ENCODE data around the gene DYRK1A. TPM values are rescaled to one million over a fixed set of nuclear protein-coding genes. Genes with fewer than 3 reads are reported as not detected.

The DYRK1A gene
- total and polyA plus RNA-seq, 2 of the 13 experiments (the other 11 are each of a cell fraction or from before 2014, with no cell fraction given), result 24.6 to 34.2 TPM

DNA sequence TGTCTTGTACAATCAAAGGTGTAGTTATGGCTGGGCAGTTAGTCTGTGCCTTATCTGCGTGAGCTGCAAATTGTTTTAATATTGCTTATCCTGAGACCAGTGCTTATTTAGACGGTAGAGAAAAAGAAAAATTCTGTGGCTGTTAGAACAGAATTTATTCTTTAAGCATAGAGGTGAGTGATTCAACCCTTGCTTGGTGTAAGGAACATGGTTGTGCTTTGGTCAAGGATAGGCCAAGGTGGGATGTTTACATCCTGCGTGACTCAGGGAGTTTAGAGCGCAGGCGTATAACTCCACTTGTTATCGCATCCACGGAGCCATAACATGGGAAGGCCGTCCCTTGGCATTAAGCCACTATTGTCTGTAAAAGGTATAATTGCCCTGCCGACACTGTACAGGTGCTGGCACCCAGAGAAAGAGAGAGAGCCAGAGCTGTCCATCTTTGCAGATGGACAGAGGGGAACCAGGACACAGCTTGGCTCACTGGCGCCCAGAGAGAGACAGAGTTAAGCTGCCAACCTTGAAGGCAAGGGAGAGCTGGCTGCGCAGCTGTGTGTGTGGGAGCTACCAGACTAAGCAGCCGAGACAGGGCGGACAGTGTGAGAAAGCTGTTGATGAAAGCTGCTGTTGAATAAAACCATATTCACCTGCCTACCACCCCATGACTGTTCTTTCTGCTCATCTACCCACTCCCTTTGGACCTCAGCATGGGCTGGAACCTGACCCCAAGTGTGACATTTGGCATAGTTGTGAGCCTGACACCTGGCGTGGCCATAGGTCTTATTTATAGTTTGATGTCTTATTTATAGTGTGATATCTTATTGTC lies 200.4 kb downstream of the DYRK1A start:
- intact Hi-C loops (cut with micrococcal nuclease; ENCODE audit: unreplicated experiment), result no loop called here
- Histone ChIP-seq H2AFZ (ENCODE audit: low read length) (no peak overlapping the region), H3K79me2 (ENCODE audit: insufficient read depth, low read length) (no peaks in the 10 kb centered on the region)

DNA sequence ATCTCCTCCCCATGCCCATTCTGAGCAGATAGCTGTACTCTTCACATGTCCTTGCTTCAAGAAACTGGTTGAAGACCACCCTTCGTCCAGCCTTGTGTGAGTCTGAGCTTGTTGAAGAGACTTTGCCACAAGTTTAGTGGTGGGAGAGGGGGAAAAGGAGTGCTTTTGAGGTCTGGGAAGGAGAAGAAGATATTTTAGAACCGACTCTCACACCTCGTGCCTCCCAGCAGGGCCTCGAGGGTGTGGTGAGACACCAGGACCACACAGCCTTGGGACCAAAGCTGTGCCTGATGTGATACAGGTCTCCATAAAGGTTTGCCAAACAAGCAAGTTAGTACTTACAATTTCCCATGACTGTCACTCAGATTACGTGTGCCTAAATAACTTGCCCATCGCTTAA lies 201.8 kb downstream of the DYRK1A start:
- Histone ChIP-seq H3K27me3 (ENCODE audit: control insufficient read depth in 1 of 2, insufficient read depth in 2 of 2, low read length in 2 of 2) (0 out of 5 replicates have a peak, but pooled peaks cover 0 to 3% of the 10 kb centered on the region in 2 experiments), H3K9me3 (ENCODE audit: low read length) (no peaks in the 10 kb centered on the region), H3K27ac (ENCODE audit: extremely low read length, insufficient read depth, low read length) (no peak overlapping the region), H2AFZ (ENCODE audit: low read length) (no peak overlapping the region), H3K4me3 (replicated peaks in 1 of 3; ENCODE audit: insufficient read depth in 1 of 3, low read depth in 2 of 3, low read length in 3 of 3) (no peak overlapping the region), H3K36me3 (replicated peaks in 1 of 2; ENCODE audit: control insufficient read depth in 1 of 2, insufficient read depth in 2 of 2, low read length in 2 of 2) (no peaks in the 10 kb centered on the region), H3K79me2 (ENCODE audit: insufficient read depth, low read length) (no peaks in the 10 kb centered on the region), H3K4me2 (ENCODE audit: low read depth, low read length) (no peak overlapping the region), H3K4me1 (ENCODE audit: insufficient read depth, low read length) (peaks cover 30% of the 10 kb centered on the region), H4K20me1 (ENCODE audit: insufficient read depth, low read length) (no peaks in the 10 kb centered on the region), H3K9ac (ENCODE audit: insufficient read depth, low read depth, low read length) (no peak overlapping the region)
- ChIA-PET CTCF (ENCODE audit: low intra/inter-chr PET ratio, low total read pairs) (no interaction called here), POLR2A (no interaction called here)
- 46% methylated on average over 6 of the region's 6 CpGs for WGBS (ENCODE audit: low lambda C conversion rate)
- intact Hi-C loops (cut with micrococcal nuclease; ENCODE audit: unreplicated experiment) (no loop called here), in situ Hi-C loops (cut with HindIII; ENCODE audit: extremely low pct_ligation_motif_present, low pct_unique_long_range_greater_than_20kb) (no loop called here)
- FAIRE-seq, result no peak
- no peak for ATAC-seq
- no TSS peak for BruUV-seq (replicated peaks)
- no peak for TF ChIP-seq ZSCAN25 (CRISPR knock-in tag; IDR thresholded peaks at IDR 0.05)
- no peak for TF ChIP-seq POLR2G (IDR thresholded peaks at IDR 0.05; ENCODE audit: low read depth, low read length)
- TF ChIP-seq SRF (IDR thresholded peaks at IDR 0.05; ENCODE audit: low read depth, low read length), result no peak
- TF ChIP-seq ZNF740 (CRISPR knock-in tag; IDR thresholded peaks at IDR 0.05), result no peak
- TF ChIP-seq, protein P1, sequence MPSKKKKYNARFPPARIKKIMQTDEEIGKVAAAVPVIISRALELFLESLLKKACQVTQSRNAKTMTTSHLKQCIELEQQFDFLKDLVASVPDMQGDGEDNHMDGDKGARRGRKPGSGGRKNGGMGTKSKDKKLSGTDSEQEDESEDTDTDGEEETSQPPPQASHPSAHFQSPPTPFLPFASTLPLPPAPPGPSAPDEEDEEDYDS (CRISPR knock-in tag; IDR thresholded peaks at IDR 0.05), result no peak
- TF ChIP-seq SMAD1 (CRISPR knock-in tag; IDR thresholded peaks at IDR 0.05; ENCODE audit: borderline replicate concordance, low read depth), result no peak
- no peak for TF ChIP-seq FIP1L1 (IDR thresholded peaks at IDR 0.05; ENCODE audit: borderline replicate concordance, insufficient read depth, low read depth, low read length)
- TF ChIP-seq, protein P2, sequence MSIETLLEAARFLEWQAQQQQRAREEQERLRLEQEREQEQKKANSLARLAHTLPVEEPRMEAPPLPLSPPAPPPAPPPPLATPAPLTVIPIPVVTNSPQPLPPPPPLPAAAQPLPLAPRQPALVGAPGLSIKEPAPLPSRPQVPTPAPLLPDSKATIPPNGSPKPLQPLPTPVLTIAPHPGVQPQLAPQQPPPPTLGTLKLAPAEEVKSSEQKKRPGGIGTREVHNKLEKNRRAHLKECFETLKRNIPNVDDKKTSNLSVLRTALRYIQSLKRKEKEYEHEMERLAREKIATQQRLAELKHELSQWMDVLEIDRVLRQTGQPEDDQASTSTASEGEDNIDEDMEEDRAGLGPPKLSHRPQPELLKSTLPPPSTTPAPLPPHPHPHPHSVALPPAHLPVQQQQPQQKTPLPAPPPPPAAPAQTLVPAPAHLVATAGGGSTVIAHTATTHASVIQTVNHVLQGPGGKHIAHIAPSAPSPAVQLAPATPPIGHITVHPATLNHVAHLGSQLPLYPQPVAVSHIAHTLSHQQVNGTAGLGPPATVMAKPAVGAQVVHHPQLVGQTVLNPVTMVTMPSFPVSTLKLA (IDR thresholded peaks at IDR 0.05), result no peak
- DNase-seq (ENCODE audit: low spot score), result no peak

More for the DNA sequence above, 200.4 kb downstream of the DYRK1A start:
- POLR2A ChIA-PET, result interaction anchor here (0.9 kb wide), 1 partner anchor 9 kb away, joined by 3 read pairs; no protein-coding TSS in a partner anchor
- peaks cover 30% of the 10 kb centered on the region for H3K4me1 ChIP-seq (ENCODE audit: insufficient read depth, low read length)
- ATAC-seq (no peak), FAIRE-seq (no peak), DNase-seq (ENCODE audit: low spot score) (no peak)
- no TSS peak for BruUV-seq (replicated peaks)
- TF ChIP-seq CHD2 (IDR thresholded peaks at IDR 0.05; ENCODE audit: low read depth, low read length) (no peak), ZSCAN31 (CRISPR knock-in tag; IDR thresholded peaks at IDR 0.05; ENCODE audit: low read depth) (peak; percentile 61; the same call in 1 of the 2 replicates)
- H3K4me2 ChIP-seq (ENCODE audit: low read depth, low read length), result no peak overlapping the region
- in situ Hi-C loops (cut with HindIII; ENCODE audit: extremely low pct_ligation_motif_present, low pct_unique_long_range_greater_than_20kb), result no loop called here
- H3K9me3 ChIP-seq (ENCODE audit: low read length), result no peaks in the 10 kb centered on the region
- CTCF ChIA-PET (ENCODE audit: low intra/inter-chr PET ratio, low total read pairs), result no interaction called here
- H3K27me3 ChIP-seq (ENCODE audit: control insufficient read depth in 1 of 2, insufficient read depth in 2 of 2, low read length in 2 of 2), result peaks cover 0 to 3% of the 10 kb centered on the region in 2 experiments; a peak in 1 of 5 replicates
- no peak overlapping the region for H3K27ac ChIP-seq (ENCODE audit: extremely low read length, insufficient read depth, low read length)
- no peaks in the 10 kb centered on the region for H4K20me1 ChIP-seq (ENCODE audit: insufficient read depth, low read length)
- H3K4me3 ChIP-seq (replicated peaks in 1 of 3; ENCODE audit: insufficient read depth in 1 of 3, low read depth in 2 of 3, low read length in 3 of 3), result no peak overlapping the region
- WGBS (ENCODE audit: low lambda C conversion rate), result 78% methylated on average over 11 of the region's 14 CpGs
- H3K9ac ChIP-seq (ENCODE audit: insufficient read depth, low read depth, low read length), result no peak overlapping the region
- H3K36me3 ChIP-seq (replicated peaks in 1 of 2; ENCODE audit: control insufficient read depth in 1 of 2, insufficient read depth in 2 of 2, low read length in 2 of 2), result no peaks in the 10 kb centered on the region
